HG02623 (cell line): Measurements from ENCODE around the gene MTA2.
"Not testable (repeated sequence)": the region's sequence is repeated elsewhere in the genome, so short reads cannot be mapped to it uniquely, and the experiment has no call there.

Experiments used
- ATAC-seq: cut with Tn5 transposase; IDR thresholded peaks from one replicate; pipeline ENCODE4 v1.9.1; 2021; ENCODE audit warnings: moderate library complexity; ENCODE audit not compliant: unreplicated experiment

The MTA2 gene

DNA sequence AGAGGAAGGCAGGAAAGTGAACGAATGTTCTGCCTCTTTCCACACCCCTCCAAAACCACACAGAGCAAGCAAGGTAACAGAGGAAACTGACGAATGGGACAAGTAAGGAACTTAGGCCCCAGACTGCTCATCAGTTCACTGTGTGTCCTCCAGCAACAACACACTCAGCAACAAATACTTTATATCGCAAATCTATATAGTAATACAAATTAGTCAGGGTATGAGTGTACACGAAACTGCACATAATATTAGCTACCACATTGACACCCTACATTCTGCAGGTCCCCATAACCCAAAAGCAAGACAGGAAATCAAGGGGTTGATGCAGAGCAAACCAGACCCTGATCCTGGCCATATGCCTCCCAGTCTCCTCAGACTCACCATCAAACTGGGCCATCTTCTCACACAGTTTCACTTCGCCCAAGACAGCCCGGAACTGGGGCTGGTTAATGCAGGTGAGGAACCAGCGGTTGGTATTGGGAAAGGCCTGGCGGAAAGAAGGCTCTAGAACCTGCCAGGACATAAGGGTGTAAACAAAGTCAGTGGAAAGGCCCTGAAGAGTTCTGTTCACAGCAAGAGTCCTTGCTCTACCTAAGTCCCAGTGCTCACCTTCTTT lies 34.5 kb downstream of the MTA2 start:
- no peak for ATAC-seq

DNA sequence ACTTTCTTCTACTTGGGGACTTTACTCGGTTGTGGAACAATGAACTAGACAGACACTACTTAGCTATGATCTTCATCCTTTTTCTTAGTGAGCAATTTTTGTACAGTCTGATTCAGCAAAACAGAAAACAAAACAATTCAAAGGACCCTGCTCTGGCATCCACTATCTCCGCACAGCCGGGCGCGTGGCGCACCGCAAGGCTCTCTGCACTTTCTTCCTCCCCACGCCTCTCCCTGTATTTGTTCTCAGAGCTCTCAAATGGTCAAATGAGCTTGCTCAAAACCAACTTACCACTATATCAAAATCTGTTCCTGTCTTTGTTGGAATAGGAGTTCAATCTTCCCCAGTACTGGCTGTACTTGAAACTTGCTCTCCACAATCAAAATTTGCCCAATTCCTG lies 35.4 kb downstream of the MTA2 start:
- no peak for ATAC-seq

GRCh38 chr11:62565100-62565802 lies 36.4 kb downstream of the MTA2 start:
- ATAC-seq: no peak

DNA sequence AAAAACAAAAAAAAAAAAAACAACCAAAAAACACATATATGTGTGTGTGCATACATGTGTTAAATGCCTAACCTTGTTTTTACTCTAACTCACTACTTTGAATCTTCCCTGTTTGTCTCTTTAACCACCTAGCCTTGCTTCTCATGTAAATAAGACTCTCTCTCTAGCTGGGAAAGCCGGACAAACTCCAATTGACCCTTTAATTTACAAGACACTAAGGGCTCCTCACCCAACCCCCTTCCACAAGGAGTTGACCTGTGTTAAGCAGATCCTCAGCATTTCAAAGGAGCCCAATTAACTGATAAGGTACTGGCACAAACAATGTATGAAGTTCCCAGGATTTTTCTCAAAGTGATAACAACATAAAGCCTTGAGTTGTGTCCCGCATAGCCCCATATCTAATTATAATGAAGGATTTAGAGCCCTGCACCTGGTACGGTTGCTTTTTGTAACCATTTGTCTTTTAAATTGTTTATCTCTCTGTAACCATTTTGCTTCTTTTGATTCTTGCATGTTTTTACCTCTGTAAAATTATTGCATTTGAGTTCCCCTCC lies 39.9 kb downstream of the MTA2 start:
- not testable (repeated sequence) for ATAC-seq

- no peak for ATAC-seq
Measured at GRCh38 chr11:62560566-62561103, 41.0 kb downstream of the MTA2 start.

DNA sequence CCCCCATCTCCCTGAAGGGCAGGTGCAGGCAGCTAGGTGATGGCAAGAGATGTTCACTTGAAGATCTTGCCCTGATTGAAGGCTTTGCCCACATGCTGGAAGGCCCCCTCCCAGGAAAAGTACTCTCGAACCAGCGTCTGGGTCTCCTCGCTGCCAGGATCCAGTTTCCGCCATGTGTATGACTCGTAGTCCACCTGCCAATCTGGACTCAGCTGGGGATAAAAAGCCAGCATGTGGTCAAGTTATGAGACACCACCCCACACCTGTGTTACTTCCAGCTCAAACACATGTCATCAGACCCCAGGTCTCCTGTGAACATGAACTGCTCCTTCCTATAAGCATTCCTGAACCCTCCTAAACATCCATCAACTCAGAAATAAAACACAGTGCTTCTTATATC lies 42.0 kb downstream of the MTA2 start:
- not testable (repeated sequence) for ATAC-seq

GRCh38 chr11:62559204-62559603 lies 42.5 kb downstream of the MTA2 start:
- no peak for ATAC-seq

GRCh38 chr11:62558669-62559068 lies 43.0 kb downstream of the MTA2 start:
- ATAC-seq: no peak

GRCh38 chr11:62556875-62557631 lies 44.6 kb downstream of the MTA2 start:
- ATAC-seq: no peak

DNA sequence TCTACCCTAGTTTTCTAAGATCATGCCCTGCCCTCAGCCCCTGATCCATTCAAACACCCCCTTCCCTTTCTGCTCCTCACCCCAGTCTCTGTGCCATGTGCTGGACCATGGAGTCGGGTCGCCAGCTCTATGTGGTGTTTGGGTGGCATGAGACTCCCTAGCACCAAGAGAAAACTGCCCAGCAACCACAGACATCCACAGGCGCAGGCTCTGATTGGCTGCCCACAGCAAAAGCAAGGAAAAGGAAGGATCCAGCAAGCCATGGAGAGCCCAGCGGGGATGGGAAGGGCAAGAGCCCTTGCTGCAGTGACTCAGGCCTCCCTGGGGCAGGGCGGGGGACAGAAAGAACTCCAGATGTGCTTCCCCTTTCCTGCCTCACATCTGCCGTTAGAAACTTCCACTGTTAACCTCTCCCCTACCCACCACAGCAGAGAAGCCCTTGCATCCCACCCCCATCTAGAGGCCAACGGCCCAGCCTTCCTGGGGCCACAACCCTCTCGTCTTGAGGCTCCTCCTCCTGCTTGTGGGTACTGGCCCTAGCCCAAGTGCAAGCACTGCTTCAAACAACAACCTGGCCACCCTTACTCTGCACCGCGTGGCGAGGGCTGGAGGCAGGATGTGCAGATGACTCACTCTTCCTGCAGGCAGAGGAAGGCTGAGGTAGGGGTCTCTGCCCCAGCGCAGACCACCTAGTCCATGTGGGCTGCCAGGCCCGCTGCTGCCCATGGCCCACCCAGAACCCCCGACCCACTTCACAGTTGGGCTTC lies 45.4 kb downstream of the MTA2 start:
- ATAC-seq: peak; percentile 30

DNA sequence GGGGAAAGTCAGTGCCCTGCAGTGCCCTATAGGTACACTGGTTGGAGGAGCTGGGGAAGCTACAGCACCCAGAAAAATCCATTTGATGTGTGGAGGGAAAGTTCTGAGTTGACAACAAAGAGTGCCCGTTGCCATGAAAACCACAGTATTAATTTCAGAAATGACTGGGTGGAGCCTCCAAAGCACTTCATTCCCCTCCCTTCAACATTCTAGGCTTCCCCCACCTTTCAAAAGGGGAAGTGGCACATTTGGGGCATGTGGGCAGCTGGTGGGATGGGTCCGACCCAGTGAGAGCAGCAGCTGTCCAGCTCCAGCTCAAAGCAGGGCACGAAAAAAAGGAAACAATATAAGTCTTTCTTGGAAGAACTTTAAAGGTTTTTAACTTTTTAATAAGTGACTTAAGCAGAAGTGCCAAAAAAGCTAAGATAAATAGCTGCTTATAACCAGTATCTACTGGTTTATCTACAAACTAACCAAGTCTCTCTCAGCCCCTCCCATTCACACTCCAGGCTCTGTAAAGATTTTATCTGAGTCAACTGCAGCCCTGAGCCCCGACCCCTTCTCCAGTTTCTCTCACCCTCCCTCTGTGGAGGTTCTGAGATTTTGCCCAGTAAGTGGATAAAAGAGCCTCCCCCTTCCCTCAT lies 46.1 kb downstream of the MTA2 start:
- ATAC-seq: no peak

DNA sequence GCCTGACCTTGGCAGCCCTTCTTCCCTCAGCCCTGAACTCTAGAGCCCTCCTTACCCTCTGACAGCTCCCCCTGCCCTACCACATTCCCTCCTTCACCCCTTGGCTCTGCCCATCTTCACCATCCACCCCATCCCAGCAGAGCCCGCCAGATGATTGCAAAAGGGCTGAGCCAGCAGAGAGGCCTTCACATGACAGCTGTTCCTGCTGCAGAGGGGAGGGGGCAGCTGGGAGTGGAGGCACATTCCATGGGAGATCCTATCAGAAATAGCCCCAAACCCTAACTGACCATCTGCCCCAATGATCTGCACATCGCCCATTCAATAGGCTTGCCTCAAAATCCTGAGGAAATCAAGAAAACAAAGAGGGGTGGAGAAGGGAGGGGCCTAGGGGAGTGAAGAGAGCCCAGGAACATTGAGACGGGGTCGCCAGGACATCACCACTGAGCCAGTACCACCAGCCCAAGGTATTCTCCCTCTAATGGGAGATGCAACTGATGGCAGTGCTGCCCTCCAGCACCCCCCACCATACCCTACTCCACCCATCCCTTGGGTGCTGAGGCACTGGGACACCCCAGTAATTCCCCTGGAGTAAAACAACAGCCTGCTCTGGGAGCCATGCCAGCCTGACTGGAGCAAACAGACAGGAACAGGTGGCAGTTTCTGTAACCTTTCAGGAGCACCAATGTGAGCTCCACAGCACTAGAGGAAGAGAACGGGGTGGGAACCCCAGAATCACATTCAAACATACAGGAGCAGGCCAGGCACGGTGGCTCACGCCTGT lies 47.1 kb downstream of the MTA2 start:
- no peak for ATAC-seq

DNA sequence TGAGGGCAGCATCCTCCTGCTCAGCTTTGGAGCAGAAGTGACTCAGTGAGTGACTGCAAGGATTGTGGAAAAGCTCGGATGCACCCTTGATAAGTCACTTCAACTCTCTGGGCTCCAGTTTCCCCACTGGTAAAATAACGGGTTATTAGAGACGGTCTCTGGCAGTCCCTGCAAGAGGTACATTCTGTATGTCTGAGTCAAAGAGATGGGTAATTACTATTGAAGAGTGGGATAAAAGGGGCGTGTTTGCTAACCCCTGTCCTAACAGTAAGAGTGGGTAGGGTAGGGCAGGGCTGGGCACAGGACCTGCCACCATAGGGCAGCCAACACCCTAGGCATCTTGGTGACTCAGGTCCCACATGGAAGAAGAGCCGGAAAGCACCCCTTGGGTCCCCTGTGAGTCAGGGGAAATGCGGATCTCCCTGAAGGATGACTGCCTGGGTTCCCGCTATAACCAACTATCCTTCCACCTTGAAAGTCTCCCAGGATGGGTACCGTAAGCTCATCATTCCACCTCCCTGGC lies 47.8 kb downstream of the MTA2 start:
- ATAC-seq: no peak

GRCh38 chr11:62553080-62553838 lies 48.4 kb downstream of the MTA2 start:
- ATAC-seq: no peak

GRCh38 chr11:62552485-62553079 lies 49.1 kb downstream of the MTA2 start:
- no peak for ATAC-seq

- not testable (repeated sequence) for ATAC-seq
Measured at GRCh38 chr11:62550478-62550877, 51.2 kb downstream of the MTA2 start.

DNA sequence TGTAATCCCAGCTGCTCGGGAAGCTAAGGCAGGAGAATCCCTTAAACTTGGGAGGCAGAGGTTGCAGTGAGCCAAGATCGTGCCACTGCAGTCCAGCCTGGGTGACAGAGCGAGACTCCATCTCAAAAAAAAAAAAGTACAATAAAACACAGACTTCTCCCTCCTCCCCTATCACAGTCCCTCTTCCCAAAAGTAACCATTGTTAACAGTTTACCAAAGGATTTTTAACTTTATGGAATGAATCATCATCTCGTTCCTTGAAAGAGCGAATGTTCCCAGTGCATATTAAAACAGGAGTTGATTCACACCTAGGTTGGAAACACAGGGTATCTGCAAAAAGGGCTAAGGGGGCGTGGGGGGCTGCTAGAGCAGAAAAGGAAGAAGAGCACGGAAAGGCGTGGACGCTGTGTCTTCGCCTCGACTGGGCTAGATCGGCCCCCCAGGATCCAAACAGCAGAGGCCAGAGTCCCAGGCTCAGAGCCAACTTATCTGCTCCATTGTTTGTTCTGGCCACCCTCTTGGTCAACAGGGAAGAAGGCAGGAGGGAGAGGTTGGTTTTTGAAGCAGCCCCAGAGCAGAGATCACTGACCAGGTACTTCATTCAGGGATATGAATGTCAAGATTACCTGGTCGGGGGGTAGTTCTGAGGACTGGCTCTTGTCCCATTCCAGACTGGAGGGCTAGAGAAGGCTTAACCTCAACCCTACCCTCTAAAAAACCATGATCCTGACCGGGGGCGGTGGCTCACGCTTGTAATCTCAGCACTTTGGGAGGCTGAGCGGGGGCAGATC lies 52.9 kb downstream of the MTA2 start:
- ATAC-seq: no peak
